Choroid plexus epithelial cell (primary cell): ENCODE results near the gene TMEM169.

Experiments used
- DNase-seq: peaks from one replicate; pipeline ENCODE4 v3.0.0-alpha.2; 2010; ENCODE audit warnings: low read depth
- H3K4me3 ChIP-seq: 2 replicates; pipeline ENCODE4 v1.5.1; 2011; ENCODE audit warnings: low read depth, mild to moderate bottlenecking, control low read depth, low read length, moderate library complexity
- CTCF ChIP-seq: conservative IDR thresholded peaks from 2 replicates; pipeline ENCODE4 v1.5.1; 2011; ENCODE audit warnings: low read depth, mild to moderate bottlenecking, control low read depth, inconsistent platforms, low read length, moderate library complexity

The TMEM169 gene

GRCh38 chr2:216056739-216057138 is 25.0 kb upstream of the TMEM169 start:
- H3K4me3 ChIP-seq, result no peak overlapping the region
- peak; percentile 22 for DNase-seq
- TF ChIP-seq CTCF, result no peak

DNA sequence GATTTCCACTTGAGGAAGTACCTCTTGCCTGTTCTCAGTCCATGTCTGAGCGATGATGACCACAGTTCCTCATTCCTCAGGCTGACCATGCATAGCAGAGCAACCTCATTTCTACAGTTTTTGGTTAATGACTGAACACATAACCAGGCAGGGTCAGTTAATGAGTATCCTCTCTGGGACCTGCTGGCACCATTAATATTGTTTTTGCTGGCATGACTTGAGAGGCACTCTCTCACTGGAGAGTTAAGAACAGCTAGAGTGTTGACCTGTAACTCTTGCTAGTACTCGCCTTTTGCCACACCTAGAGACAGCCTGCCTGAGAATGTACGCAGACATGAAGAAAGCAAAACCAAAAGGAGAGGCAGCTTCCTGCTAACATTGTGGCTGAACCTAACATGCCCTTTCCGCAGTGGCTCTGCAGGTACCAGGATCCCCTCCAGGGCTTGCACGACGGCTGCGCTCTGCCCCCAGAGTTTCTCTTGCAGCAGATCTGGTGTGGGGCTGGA is 24.0 kb upstream of the TMEM169 start:
- H3K4me3 ChIP-seq, result peak overlapping the region; percentile 6
- DNase-seq, result peak; percentile 85
- no peak for TF ChIP-seq CTCF

DNA sequence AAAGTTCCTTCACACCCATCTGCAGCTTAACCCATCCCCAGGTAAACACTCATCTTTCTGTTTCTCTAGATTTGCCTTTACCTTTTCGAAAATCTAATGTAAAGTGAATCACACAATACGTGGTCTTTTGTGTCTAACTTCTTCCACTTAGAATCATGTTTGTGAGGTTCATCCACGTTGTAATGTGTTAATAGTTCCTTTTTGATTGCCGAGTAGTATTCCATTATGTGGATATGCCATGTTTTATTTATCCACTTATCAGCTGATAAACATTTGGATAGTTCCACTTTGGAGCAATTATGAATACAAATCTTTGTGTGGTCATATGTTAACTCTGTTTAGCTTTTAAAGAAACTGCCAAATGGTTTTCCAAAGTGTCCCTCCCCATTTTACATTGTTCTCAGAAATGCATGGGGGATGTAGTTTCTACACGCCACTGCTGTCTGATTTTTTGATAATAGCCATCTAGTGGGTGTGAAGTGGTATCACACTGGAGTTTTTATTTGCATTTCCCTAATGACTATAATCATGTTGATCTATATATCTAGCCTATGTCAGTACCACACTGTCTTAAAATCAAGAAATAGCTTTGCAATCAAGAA is 22.4 kb upstream of the TMEM169 start:
- peak; percentile 12 for DNase-seq
- no peak overlapping the region for H3K4me3 ChIP-seq
- TF ChIP-seq CTCF, result peak; percentile 44

GRCh38 chr2:216064014-216064630 is 17.6 kb upstream of the TMEM169 start:
- DNase-seq, result peak; percentile 47
- no peak overlapping the region for H3K4me3 ChIP-seq
- TF ChIP-seq CTCF, result peak; percentile 37

- no peak for DNase-seq
Observed at GRCh38 chr2:216064665-216065064, 17.1 kb upstream of the TMEM169 start.

DNA sequence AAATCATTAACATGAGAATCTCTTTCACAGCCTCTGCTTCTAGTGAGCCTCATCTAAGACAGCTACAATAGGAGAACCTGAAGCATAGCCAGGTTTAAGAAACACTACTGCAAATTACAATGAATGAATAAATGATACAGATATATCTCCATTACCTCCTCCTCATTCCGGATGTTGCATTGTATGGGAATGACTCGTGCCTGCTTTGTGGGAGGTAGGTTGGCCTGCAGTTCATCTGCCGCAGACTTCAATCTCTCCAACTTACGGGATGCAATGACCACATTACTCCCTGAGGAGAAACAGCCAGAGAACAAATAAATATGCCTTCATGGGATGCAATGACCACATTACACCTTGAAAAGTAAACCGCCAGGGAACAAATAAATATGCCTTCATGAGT is 15.5 kb upstream of the TMEM169 start:
- no peak for TF ChIP-seq CTCF
- DNase-seq, result peak; percentile 89

More at GRCh38 chr2:216064665-216065064, 17.1 kb upstream of the TMEM169 start:
- no peak overlapping the region for H3K4me3 ChIP-seq
- TF ChIP-seq CTCF, result no peak

GRCh38 chr2:216069028-216069427 is 12.7 kb upstream of the TMEM169 start:
- DNase-seq, result no peak
- no peak for TF ChIP-seq CTCF
- H3K4me3 ChIP-seq, result no peak overlapping the region

More for the DNA sequence above, 15.5 kb upstream of the TMEM169 start:
- no peak overlapping the region for H3K4me3 ChIP-seq
